ENCODE data around the gene SLC9A3.
"Not testable (repeated sequence)": the region's sequence is repeated elsewhere in the genome, so short reads cannot be mapped to it uniquely, and the experiment has no call there.

Gene SLC9A3

DNA sequence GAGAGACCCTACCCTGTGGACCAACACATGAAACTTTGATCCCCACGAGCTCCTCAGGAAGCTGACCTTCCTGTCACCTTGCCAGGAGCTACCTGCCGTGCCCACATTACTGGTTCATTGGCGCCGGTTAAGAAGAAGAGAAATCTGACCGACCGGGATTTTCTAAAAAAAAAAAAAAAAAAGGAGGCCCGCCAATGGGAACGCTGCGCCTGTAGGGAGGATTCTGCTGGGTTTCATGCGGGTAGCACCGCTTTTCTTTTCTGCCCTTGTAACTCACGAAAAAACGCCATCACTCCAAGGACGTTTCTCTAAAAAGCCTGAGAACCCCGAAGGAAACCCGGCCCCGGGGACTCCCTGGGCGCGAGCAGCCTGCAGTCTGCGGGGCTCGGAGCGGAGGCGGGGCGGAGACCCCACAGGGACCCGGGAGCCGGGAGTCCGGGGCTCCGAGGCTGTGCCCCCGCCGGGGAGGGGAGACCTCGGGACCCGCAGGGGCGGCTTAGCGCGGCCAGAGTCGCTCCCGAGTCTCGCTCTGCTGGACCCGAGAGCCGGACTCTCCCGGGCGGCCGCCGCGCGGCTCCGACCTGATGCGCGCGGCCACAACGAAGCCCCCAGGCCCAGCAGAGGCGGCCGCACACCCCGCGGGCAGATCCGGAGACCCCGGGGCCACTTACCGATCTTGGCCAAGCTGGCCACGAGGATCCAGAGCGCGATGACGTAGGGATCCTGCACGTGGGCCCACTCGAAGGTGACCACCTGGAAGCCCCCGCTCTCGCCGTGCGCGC, 617 bp downstream of the SLC9A3 start:
- DNase-seq = peak; percentile 53

DNA sequence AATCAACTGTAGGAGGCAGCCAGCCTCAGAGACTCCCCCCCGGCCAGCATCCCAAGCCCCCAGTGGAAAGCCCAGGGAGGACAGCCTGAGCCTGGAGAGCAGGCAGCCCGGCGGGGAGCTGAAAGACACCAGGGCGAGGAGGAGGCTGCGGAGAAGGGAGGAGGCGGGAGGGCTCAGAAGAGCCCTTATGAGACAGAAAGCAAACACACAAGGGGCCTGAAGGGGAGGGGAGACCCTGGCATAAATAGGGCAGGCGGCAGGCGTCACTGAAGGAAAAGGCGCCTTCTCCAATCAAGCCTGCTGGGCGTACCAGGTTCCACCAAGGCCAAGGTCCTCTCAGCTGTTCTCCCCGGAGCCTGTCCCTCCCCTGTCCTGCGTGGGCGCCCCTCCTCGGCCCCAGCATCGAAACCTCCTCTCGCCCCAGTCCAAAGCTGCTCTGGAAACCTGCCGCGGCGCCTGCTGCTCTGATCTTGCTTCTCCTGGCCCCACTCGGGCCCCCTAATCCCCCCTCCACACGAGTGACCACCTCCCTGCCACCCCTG, 1.3 kb downstream of the SLC9A3 start:
- DNase-seq = peak; percentile 84

GRCh38 chr5:522116-522515, 2.1 kb downstream of the SLC9A3 start:
- DNase-seq = no peak

- DNase-seq = no peak
These were observed 2.6 kb downstream of the SLC9A3 start for GRCh38 chr5:521680-522079.

DNA sequence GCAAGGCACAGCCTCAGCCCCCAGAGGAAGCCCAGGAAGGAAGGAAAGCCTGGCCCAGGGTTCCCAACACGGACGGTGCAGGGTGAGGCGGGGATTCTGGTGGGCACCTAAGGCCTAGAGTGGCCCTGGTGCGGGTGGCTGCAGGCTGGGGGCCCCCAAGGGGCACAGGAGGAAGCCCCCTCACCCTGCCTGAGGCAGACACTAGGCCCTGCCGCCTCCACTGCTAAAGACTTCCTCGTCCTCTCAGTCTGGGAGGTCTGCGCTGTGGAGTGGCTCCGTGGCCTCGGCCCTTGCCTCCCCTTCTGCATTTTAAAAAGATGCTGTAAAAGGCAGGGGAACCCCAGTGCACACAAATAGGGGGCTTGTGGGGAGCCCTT, 3.4 kb downstream of the SLC9A3 start:
- no peak for DNase-seq

DNA sequence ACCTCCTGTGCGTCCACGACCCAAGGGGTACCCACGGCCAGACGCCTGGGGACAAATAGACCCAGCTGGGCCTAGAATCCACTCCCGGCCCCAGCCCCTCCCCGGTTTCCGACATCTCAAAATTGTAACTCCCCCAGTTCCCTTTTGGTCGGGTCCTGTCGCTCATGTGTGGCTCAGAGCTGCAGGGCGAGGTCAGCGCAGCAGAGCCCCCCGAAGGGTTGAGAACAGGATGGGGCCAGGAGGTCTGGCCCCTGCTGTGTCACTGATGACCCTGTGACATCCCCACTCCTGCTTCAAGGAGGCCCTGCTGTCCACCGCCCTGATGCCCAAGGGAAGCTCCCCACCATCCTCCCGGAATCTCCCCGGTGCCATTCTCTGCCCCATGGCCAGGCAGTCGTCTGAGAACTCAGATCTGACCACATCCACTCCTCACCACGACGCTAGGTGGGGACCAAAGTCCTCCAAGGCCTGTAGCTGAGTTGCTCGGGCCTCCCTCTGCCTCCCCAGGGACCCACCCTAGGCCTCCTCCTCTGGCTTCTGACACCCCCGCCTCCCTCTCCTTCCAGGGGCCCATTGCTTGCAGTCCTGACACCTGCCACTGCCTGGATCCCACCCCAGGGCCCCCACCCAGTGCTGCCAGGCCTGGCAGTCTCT, 3.9 kb downstream of the SLC9A3 start:
- DNase-seq = no peak

- no peak for DNase-seq
These were observed 5.5 kb downstream of the SLC9A3 start for GRCh38 chr5:518721-519120.

DNA sequence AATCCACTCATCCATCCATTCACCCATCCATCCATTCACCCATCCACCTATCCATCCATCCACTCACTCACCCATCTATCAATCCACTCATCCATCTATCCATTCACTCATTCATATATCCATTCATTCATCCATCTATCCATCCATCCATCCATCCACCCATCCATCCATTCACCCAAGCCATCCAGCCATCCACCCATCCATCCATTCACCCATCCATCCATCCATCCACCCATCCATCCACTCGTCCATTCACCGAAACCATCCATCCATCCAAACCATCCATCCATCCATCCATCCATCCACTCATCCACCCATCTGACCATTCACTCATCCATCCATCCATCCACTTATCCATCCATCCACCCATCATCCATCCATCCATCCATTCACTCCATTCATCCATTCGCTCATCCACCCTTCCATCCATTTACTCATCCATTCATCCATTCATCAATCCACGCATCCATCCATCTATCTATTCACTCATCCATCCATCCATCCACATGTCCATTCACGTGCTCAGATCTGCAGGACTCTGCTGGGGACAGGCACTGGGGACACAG, 6.6 kb downstream of the SLC9A3 start:
- no peak for DNase-seq

- no peak for DNase-seq
These were observed 7.3 kb downstream of the SLC9A3 start for GRCh38 chr5:516980-517379.

- no peak for DNase-seq
These were observed 7.8 kb downstream of the SLC9A3 start for GRCh38 chr5:516338-516925.

DNA sequence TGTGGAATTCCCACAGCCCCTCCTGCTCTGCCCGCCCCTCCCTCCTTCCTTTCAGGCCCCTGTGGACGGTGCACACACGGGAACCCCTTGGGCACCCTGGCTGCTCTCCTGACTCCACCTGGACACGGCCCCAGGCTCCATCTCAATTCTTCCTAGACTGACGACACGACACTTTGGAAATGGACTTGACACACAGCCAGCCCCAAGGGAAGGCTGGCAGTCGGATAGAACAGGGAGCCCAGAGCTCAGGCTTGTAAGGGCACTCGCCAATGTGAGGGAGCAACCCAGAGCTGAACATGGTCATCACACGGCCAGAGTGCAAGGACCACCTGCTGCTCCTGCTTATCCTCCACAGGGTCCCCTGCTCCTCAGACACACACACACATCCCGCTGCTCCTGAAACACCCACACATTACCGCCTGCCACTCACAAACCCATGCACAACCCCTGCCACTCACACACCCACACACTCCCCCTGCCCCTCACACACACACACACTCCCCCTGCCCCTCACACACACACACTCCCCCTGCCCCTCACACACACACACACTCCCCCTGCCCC, 8.9 kb downstream of the SLC9A3 start:
- DNase-seq = no peak

GRCh38 chr5:514673-515072, 9.6 kb downstream of the SLC9A3 start:
- DNase-seq = no peak

GRCh38 chr5:514101-514485, 10.2 kb downstream of the SLC9A3 start:
- DNase-seq = no peak

DNA sequence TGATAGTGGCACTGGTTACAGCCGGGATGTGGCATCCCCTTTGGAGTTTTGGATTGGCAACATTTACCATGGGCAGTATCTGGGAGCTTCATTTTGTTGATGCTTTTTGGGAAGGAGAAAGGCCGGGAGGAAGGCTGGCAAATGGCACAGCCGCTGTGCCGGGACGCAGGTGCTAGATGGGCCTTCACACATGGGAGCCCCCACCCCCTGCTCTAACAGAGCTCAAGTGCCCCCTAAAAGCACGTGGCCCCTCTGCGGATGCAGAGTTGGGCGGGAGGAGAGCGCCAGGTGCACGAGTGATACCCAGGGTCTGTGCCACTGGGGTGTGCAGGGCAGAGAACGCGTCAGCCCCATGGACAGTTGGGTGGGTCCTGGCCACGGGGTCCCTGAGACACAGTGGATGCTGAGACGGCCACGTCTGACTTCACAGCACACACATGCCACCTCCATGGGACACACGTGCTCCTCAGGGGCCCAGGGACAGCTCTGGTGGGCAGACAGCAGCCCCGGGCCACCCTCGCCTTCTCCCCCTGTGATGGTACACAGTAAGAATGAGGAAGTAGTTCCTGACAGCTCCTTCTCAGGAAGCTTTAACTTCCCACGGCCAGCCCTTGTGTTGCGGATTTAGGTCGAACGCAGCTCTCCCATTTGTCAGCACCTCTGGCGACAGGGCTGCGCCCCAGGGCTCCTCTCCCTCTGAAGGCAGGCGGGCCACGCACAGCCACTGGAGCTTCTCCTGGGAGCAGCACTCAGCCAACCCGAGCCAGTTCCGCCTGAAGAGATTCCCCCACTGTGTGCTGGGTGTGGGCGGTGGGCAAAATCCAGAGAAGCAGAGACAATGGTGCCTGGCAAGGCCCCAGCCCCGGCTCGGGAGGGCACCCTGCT, 10.8 kb downstream of the SLC9A3 start:
- DNase-seq = no peak

DNA sequence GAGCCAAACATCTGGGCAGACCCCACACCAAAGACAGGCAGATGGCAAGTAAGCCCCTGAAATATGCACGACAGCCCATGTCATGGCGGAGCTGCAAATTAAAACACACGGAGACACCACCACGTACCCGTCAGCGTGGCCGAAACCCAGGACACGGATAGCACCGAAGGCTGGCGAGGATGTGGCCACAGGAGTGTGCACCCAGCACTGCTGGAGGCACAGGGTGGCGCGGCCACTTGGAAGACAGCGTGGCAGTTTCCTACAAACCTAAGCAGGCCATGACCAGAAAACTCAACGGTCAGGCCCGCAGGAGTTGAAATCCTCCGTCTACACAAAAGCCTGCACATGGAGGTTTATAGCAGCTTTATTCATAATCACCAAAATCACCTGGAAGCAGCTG, 12.8 kb downstream of the SLC9A3 start:
- no peak for DNase-seq

DNA sequence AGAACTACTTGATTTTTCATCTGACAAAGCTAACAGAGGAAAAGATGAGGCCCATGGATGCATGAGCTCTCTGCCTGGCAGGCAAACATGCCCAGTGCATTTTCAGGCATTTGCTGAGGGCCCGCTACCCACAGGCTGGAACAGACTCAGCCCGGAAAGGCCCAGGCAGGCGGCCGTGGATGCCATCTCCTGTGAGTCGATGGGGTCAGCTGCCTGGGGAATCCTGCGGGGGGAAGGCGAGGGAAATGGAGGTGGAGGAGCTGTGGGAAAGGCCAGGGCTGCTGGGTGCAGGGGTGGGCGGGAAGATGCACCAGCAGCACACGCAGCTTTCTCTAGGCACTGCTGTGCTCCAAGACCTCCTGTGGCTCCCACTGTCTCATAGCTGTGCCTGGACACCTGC, 13.7 kb downstream of the SLC9A3 start:
- DNase-seq = no peak

DNA sequence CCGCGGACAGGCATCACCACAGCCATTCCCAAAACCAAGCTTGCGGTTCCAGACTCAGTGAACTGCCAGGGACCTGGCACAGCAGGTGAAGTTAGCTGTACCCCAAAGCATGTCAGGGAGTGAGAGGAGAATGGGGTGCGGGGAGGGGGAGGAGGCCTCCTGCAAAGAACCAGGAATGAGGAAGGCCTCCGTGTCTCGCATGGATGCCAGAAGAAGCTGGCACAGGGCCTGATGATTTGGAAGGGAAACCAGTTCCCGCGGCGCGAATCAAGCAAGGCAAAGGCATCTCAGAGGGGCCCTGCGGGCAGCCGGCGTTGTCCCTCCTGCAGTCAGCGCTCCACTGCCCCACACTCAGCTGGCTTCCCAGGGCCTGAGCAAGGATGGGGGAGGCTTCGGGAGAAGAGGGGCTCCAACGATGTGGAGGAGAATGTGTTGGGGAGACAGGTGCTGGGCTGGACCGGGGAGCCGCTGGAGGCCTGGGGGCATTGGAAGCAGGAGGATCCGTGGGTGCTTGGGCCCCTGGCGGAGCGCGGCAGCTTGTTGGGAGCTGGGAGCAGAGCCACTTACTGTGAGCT, 14.6 kb downstream of the SLC9A3 start:
- DNase-seq = no peak

DNA sequence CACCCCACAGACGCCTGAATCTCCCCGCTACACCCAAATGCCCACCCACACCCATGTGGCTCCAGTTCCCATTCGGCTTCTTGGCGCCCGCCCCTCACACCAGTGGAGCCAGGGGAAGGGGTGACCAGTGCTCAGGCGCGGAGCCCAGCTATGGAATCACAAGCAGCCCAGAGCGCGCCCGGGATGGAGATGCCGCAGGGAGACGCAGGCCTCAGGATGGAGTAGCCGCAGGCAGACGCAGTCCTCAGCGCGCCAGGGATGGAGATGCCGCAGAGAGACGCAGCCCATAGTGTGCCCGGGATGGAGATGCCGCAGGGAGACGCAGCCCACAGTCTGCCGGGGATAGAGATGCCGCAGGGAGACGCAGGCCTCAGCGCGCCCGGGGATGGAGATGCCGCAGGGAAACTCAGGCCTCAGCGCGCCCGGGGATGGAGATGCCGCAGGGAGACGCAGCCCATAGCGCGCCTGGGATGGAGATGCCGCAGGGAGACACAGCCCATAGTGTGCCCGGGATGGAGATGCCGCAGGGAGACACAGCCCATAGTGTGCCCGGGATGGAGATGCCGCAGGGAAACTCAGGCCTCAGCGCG, 16.2 kb downstream of the SLC9A3 start:
- DNase-seq = not testable (repeated sequence)

GRCh38 chr5:505951-506525, 18.2 kb downstream of the SLC9A3 start:
- DNase-seq = peak; percentile 67

GRCh38 chr5:504326-505154, 19.7 kb downstream of the SLC9A3 start:
- no peak for DNase-seq

Data from NCI-H748 treated with DMSO at 0.1 percent for 48 hours (cell line).